K562 (cell line): ENCODE results near the gene PRXL2B. TPM values are rescaled to one million over a fixed set of nuclear protein-coding genes. Genes with fewer than 3 reads are reported as not detected.

Experiments used
- ARID3A ChIP-seq: IDR thresholded peaks from 2 replicates; pipeline ENCODE4 v1.6.1; 2012; ENCODE audit warnings: low read depth, low read length, improper control_type of control experiment, borderline replicate concordance
- CHCHD3 ChIP-seq: fragments of 250-450 bp; sonication (Bioruptor Pico); IDR thresholded peaks from 2 replicates; pipeline ENCODE4 v2.1.2; 2022; ENCODE audit warnings: mild to moderate bottlenecking
- HDAC6 ChIP-seq: IDR thresholded peaks from 2 replicates; pipeline ENCODE4 v1.6.1; 2012; ENCODE audit warnings: low read depth, mild to moderate bottlenecking, control low read depth, inconsistent platforms, low read length, moderate library complexity
- HDGF ChIP-seq: fragments of 450-650 bp; IDR thresholded peaks from 2 replicates; pipeline ENCODE4 v1.6.1; 2016
- NR4A1 ChIP-seq, 2 experiments: fragments of 250-450 bp in 1 of 2; fragments of 450-650 bp in 1 of 2; sonication (Bioruptor Pico) in 1 of 2; IDR thresholded peaks; 2 replicates each; pipeline versions ENCODE4 v1.4.0 to v1.6.1; 2016 to 2020; ENCODE audit warnings: mild to moderate bottlenecking in 2 of 2, missing compliant biosample characterization in 1 of 2, missing genetic modification characterization in 1 of 2, moderate library complexity in 1 of 2
- PHF8 ChIP-seq: fragments of 200-600 bp; sonication (generic); IDR thresholded peaks from 2 replicates; pipeline ENCODE4 v1.6.1; 2012; ENCODE audit warnings: mixed run types, mild to moderate bottlenecking, inconsistent platforms, low read length, moderate library complexity, borderline replicate concordance
- PML ChIP-seq: IDR thresholded peaks from 2 replicates; pipeline ENCODE4 v1.6.1; 2012; ENCODE audit warnings: low read length, inconsistent platforms
- RB1 ChIP-seq: fragments of 450-650 bp; IDR thresholded peaks from 2 replicates; pipeline ENCODE4 v1.6.1; 2017; ENCODE audit warnings: low read depth, mild to moderate bottlenecking
- RBBP5 ChIP-seq: fragments of 200-600 bp; sonication (generic); IDR thresholded peaks from 2 replicates; pipeline ENCODE4 v1.6.1; 2012; ENCODE audit warnings: borderline replicate concordance, mild to moderate bottlenecking, low read length, control low read depth, inconsistent platforms; ENCODE audit not compliant: insufficient read depth, poor library complexity, severe bottlenecking
- TAF9B ChIP-seq: fragments of 450-650 bp; IDR thresholded peaks from 2 replicates; pipeline ENCODE4 v1.6.1; 2018; ENCODE audit warnings: mild to moderate bottlenecking; ENCODE audit not compliant: partially characterized antibody
- TCF3 ChIP-seq: sonication (generic); formaldehyde crosslinking; IDR thresholded peaks from 2 replicates; pipeline ENCODE4 v1.4.0; 2020; ENCODE audit warnings: mild to moderate bottlenecking, missing genetic modification reagents
- TFE3 ChIP-seq: fragments of 450-650 bp; formaldehyde crosslinking; IDR thresholded peaks from 2 replicates; pipeline ENCODE4 v1.4.0; 2020; ENCODE audit warnings: mild to moderate bottlenecking, mixed read lengths
- TRIM24 ChIP-seq, 2 experiments: fragments of 450-650 bp; IDR thresholded peaks; 2 replicates each; pipeline ENCODE4 v1.6.1; 2016
- XRCC5 ChIP-seq: fragments of 200-400 bp; formaldehyde crosslinking; IDR thresholded peaks from 2 replicates; pipeline ENCODE4 v1.6.1; 2017; ENCODE audit warnings: low read depth, mild to moderate bottlenecking, low read length
- ZFP30 ChIP-seq: fragments of 250-450 bp; sonication (Bioruptor Pico); IDR thresholded peaks from 2 replicates; pipeline ENCODE4 v1.8.0; 2022; ENCODE audit warnings: moderate library complexity, mild to moderate bottlenecking, inconsistent platforms, borderline replicate concordance
- ZFP36 ChIP-seq: fragments of 150-350 bp; IDR thresholded peaks from 2 replicates; pipeline ENCODE4 v1.6.1; 2018; ENCODE audit warnings: low read length, low read depth; ENCODE audit not compliant: partially characterized antibody
- ZNF354B ChIP-seq: fragments of 250-450 bp; sonication (Bioruptor Pico); IDR thresholded peaks from 2 replicates; pipeline ENCODE4 v1.4.0; 2020
- ZSCAN29 ChIP-seq: fragments of 450-650 bp; IDR thresholded peaks from 2 replicates; pipeline ENCODE4 v1.6.1; 2017
- polyA plus RNA-seq, 8 experiments: library from polyadenylated mRNA; depleted of rRNA in 4 of 8; stranded (reverse) in 5 of 8; unstranded in 3 of 8; fragments of >200 nt; fragmentation: Nextera tagmentation in 2 of 8; fragmentation: Illumina TruSeq in 1 of 8; extraction: Ambion mirVana in 2 of 8; extraction: Trizol in 1 of 8; gene quantifications; 2 replicates each; pipeline versions ENCODE4 v1.2.1 to v1.2.3, GENCODE V29; 2011 to 2014; ENCODE audit warnings: inconsistent platforms in 1 of 8, missing spikeins in 1 of 8
- total RNA-seq, 7 experiments: library from RNA; depleted of rRNA in 6 of 7; stranded (reverse); fragments of >200 nt in 6 of 7; fragmentation: Illumina TruSeq in 2 of 7; extraction: Trizol in 2 of 7; gene quantifications; 2 replicates each; pipeline versions ENCODE4 v1.2.1 to v1.2.3, GENCODE V29; 2011 to 2021; ENCODE audit warnings: low replicate concordance in 1 of 7
- TF ChIP-seq, protein P1 (sequence below): sonication (generic); formaldehyde crosslinking; IDR thresholded peaks from 2 replicates; pipeline ENCODE4 v1.8.0; 2023; ENCODE audit warnings: mild to moderate bottlenecking, missing genetic modification reagents

The PRXL2B gene
- total and polyA plus RNA-seq, 9 of the 15 experiments (the other 6 are each of a cell fraction or from before 2014, with no cell fraction given) = 0.99 to 25.3 (median 11.8) TPM

- TF ChIP-seq RB1 (peak; percentile 78; the same call in 1 of the 2 replicates), HDAC6 (no peak), HDGF (peak; percentile 84; the same call in 1 of the 2 replicates), TAF9B (no peak), PHF8 (peak; percentile 55; the same call in 1 of the 2 replicates), ZSCAN29 (no peak), TCF3 (CRISPR knock-in tag) (no peak), ZFP36 (peak; percentile 97), XRCC5 (0 out of 2 replicates have a peak, but pooled peaks have one; percentile 13), CHCHD3 (no peak), ZNF354B (CRISPR knock-in tag) (no peak), TRIM24 (IDR thresholded peaks at IDR 0.05) (no peak), NR4A1 (CRISPR knock-in tag; IDR thresholded peaks at IDR 0.05) (no peak), NR4A1 (tag; IDR thresholded peaks at IDR 0.05) (no peak), RBBP5 (no peak), TFE3 (CRISPR knock-in tag) (peak; percentile 90), ARID3A (no peak), PML (no peak), ZFP30 (CRISPR knock-in tag) (no peak)
- TF ChIP-seq, protein P1, sequence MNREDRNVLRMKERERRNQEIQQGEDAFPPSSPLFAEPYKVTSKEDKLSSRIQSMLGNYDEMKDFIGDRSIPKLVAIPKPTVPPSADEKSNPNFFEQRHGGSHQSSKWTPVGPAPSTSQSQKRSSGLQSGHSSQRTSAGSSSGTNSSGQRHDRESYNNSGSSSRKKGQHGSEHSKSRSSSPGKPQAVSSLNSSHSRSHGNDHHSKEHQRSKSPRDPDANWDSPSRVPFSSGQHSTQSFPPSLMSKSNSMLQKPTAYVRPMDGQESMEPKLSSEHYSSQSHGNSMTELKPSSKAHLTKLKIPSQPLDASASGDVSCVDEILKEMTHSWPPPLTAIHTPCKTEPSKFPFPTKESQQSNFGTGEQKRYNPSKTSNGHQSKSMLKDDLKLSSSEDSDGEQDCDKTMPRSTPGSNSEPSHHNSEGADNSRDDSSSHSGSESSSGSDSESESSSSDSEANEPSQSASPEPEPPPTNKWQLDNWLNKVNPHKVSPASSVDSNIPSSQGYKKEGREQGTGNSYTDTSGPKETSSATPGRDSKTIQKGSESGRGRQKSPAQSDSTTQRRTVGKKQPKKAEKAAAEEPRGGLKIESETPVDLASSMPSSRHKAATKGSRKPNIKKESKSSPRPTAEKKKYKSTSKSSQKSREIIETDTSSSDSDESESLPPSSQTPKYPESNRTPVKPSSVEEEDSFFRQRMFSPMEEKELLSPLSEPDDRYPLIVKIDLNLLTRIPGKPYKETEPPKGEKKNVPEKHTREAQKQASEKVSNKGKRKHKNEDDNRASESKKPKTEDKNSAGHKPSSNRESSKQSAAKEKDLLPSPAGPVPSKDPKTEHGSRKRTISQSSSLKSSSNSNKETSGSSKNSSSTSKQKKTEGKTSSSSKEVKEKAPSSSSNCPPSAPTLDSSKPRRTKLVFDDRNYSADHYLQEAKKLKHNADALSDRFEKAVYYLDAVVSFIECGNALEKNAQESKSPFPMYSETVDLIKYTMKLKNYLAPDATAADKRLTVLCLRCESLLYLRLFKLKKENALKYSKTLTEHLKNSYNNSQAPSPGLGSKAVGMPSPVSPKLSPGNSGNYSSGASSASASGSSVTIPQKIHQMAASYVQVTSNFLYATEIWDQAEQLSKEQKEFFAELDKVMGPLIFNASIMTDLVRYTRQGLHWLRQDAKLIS (CRISPR knock-in tag) = 0 out of 2 replicates have a peak, but pooled peaks have one; percentile 67
Observed at GRCh38 chr1:2545754-2546514, 40.6 kb upstream of the PRXL2B start (continued).
